Stimulated activated CD4-positive, alpha-beta T cell treated with anti-CD3 and anti-CD28 coated beads, Interleukin-1b, Interleukin-23, amount 100 ng/mL, for 4 hours (primary cell): ENCODE measurements around the gene YBX1.
"Not testable (repeated sequence)": the region's sequence is repeated elsewhere in the genome, so short reads cannot be mapped to it uniquely, and the experiment has no call there.

ENCODE experiments used
- DNase-seq, 2 donors: peaks; one replicate each; pipeline ENCODE4 v3.0.0-alpha.2; 2020; ENCODE audit warnings: low read depth in 2 of 2

The YBX1 gene

GRCh38 chr1:42689912-42690311 is 7.7 kb downstream of the YBX1 start:
- no peak for DNase-seq

GRCh38 chr1:42690477-42691156 is 8.4 kb downstream of the YBX1 start:
- no peak for DNase-seq

- DNase-seq, result no peak
These were observed 8.9 kb downstream of the YBX1 start for GRCh38 chr1:42691157-42691498.

- DNase-seq, result no peak
These were observed 10.2 kb downstream of the YBX1 start for GRCh38 chr1:42692461-42692860.

GRCh38 chr1:42692911-42693310 is 10.7 kb downstream of the YBX1 start:
- DNase-seq, result no peak

DNA sequence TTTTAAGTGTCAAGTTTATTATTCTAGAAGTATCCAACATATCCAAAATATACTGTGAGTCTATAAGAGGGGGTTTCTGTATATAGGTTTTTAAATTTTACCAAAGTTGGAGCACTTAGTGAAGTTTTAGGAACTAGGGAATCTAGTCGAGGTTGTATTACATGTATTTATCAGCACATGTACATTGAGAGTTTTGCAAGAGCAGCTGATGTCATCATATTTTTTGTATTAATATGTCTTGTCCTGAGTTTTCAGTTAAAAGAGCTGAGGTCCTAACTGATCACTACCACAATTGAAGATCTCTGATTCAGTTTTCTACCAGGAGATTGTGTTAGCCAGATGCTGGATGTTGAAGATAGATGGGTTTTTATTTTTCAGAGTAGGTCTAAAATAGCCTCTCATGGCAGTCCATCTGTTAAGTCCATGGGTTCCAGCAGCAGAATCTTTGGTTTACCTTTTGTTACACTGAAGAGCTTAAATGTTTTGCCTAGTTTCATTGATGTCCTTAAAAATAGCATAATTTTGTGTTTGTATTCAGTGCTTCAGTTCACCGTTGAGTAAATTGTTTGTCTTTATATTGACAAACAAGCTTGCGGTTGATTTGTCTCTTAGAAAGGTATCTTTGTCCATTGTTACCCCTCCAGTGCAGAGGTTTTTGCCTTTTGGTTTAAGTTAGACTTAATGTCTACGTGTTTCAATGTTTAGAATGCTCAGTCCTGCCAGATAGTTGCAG is 16.0 kb downstream of the YBX1 start:
- no peak for DNase-seq

GRCh38 chr1:42700006-42700405 is 17.8 kb downstream of the YBX1 start:
- DNase-seq, result no peak

DNA sequence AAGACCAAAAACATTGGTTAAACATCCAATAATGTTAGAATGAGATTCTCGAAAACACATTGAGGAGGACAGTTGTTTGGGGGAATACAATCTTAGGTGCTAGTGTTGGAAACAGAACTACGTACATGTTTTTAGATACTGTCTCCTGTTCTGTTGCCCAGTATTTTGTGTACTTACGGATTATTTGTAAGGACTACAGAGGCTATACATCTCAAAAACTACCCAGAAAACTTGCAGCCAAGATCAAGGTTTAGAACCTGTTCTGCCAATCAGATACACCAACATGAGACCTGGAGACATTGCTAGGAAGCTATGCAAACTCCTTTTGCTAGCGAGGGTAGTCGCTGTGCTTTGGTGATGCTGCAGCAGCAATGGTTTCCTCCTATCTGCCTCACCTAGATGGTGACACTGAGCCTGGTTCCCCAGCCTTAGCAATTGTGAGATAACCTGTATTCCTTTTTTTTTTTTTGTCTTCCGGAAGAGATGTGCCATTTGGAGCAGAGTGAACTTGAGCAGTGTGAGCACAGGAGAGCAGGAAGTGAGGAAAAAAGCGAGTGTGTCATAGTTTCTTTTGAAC is 21.8 kb downstream of the YBX1 start:
- DNase-seq, result no peak

GRCh38 chr1:42712808-42713207 is 30.6 kb downstream of the YBX1 start:
- DNase-seq, result not testable (repeated sequence)

DNA sequence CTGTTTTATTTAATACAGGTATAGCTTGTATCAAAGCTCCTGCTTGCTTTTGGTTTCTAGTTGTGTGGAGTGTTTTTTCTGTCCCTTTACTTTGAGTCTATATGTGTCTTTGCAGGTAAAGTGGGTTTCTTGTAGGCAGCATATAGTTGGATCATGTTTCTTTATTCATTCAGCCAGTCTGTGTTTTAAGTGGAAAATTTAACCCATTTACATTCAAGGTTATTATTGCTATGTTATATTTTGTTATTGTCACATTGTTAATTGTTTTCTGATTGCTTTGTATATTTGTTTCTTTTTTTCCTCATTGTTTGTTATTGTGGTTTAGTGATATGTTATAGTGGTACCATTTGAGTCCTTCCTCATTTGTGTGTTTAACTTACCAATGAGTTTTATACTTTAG is 31.1 kb downstream of the YBX1 start:
- DNase-seq, result no peak

DNA sequence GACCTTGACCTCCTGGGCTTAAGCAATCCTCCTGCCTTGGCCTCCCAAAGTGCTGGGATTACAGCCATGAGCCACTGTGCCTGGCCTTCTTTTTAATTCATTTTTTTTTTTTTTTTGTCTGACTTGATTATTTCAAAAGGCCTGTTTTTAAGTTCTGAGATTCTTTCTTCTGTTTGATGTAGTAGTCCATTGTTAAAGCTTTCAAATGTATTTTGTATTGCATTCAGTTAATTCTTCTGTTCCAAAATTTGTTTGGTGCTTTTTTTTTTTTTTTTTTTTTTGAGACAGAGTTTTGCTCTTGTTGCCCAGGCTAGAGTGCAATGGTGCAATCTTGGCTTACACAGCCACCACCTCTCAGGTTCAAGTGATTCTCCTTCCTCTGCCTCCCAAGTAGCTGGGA is 32.2 kb downstream of the YBX1 start:
- DNase-seq, result not testable (repeated sequence)

GRCh38 chr1:42720868-42721267 is 38.6 kb downstream of the YBX1 start:
- no peak for DNase-seq

GRCh38 chr1:42721926-42722325 is 39.7 kb downstream of the YBX1 start:
- no peak for DNase-seq

DNA sequence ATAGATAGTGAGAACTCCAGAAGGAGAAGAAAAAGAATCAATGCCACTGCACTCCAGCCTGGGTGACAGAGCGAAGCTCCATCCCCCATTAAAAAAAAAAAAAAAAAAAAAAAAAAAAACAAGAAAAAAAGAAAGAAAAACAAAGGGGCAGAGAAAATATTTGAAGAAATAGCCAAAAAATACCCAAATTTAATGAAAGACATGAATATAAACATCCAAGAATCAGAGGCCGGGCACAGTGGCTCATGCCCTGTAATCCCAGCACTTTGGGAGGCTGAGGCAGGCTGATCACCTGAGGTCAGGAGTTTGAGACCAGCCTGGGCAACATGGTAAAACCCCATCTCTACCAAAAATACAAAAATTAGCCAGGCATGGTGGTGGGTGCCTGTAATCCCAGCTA is 40.2 kb downstream of the YBX1 start:
- DNase-seq, result not testable (repeated sequence)

- DNase-seq, result no peak
These were observed 41.3 kb downstream of the YBX1 start for GRCh38 chr1:42723511-42723910.

DNA sequence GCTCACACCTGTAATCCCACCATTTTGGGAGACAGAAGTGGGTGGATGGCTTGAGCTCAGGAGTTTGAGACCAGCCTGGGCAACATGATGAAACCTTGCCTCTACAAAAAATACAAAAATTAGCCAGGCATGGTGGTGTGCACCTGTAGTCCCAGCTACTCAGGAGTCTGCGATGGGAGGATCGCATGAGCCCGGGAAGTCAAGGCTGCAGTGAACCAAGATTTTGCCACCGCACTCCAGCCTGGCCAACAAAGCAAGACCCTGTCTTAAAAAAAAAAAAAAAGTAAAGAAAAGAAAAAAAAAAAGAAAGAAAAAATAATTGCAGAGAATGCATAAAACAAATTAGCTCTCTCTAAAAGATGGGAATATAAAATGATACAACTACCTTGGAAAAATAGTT is 43.6 kb downstream of the YBX1 start:
- not testable (repeated sequence) for DNase-seq

DNA sequence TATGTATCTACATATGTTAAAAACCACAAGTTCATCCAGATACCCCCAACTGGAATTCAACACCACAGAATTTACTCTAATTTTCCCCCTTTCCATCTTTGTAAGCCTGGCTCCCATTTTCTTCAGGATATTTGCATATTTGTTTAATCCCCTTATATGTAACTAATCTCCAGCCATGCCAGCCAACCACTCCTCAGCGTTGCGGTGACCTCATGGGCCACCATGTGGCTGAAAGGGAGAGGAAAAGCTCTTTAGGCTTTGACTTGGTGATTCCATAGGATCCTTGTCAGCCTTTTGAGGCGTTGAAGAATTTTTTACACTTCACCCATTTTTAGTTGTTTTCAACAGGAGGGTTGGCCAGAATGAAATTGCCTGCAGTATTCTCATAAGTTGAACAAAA is 47.8 kb downstream of the YBX1 start:
- DNase-seq, result no peak

- peak; percentile 21 to 40 for DNase-seq
These were observed 48.8 kb downstream of the YBX1 start for GRCh38 chr1:42730988-42731387.

- DNase-seq, result no peak
These were observed 49.4 kb downstream of the YBX1 start for GRCh38 chr1:42731585-42731984.

DNA sequence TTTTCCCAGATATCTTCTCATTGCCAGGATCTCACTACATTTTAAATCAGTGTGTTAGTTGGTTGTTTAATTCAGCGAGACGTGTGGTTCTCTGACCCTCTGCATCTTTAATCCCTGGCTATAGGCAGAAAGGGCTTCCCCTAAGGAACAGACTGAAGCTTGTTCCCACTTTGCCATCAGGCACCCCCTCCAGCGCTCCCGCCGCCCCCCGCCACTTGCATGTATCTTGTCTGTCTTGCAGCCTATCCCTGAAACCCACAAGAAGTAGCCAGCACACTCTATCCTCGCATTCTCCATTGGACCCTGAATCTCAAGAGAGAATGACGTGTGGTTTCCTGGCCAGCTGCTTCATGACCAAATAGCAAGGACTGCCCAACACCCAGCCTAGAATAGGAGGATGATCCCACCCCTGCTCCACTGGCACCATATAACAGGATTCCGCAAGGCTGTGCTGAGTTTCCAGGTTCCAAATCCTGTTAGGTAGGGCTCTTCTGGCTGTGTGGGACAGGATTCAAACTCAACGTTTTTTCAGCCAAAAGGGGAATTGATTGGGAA is 50.0 kb downstream of the YBX1 start:
- no peak for DNase-seq

DNA sequence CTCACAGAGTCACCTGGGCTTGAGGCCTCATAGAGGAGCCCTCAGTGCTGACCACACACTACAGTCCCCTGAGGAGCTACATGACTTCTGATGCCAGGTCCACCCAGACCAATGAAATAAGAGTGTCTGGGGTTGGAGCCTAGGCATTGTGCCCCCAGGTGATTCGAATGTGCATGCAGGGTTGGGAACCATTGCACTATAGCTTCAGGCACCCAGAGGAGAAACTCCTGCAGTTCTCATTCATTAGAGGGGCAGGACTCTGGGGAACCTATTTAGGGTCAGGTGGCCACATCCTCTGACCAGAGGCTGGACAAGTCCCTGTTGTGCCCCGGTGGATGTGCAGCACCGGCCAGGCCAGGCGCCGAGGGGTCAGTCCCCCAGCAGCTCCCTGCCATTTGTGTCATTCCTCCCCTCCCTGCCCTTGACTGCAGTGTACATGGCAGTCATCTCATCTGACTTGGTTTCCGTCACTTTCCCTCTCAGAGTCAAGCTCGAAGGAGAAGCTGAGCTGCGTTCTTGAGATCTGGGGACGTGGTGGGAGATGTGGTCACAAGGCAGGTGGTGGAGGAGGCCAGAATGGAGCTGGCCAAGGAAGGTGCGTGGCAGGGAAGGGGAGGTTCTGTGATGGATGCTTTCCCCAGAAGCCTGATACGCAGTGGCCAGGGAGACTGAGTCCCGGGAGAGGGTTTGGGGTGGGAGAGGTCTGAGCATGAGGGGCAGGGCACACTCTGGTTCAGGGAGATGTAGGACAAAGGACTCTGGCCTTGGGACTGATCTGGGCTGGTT is 51.4 kb downstream of the YBX1 start:
- DNase-seq, result no peak
